GM18519 (cell line): ENCODE measurements around the gene ETV6.

ENCODE experiments used
- ATAC-seq: cut with Tn5 transposase; IDR thresholded peaks from one replicate; pipeline ENCODE4 v1.9.1; 2021; ENCODE audit warnings: mild to moderate bottlenecking, moderate library complexity; ENCODE audit not compliant: unreplicated experiment, low FRiP score

ETV6 gene

DNA sequence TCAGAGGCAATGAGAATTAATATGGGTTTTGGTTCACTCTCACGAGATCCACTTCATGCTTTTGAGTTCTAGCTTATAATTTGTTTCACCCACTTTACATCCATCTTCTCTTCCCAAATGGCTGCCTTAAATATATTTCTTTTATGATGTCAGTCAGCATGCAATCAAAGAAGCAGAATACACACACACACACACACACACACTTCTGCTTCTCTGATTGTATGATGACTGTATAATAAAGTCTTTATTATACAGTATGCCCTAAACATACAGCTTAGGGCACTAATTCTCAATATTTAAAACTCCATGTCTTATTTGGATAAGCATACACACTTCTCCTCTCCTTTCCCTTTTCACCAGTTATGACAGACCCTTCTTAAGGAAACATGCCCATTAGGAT lies 6.7 kb upstream of the ETV6 start:
- no peak for ATAC-seq

GRCh38 chr12:11645391-11645790 lies 4.1 kb upstream of the ETV6 start:
- ATAC-seq: no peak

DNA sequence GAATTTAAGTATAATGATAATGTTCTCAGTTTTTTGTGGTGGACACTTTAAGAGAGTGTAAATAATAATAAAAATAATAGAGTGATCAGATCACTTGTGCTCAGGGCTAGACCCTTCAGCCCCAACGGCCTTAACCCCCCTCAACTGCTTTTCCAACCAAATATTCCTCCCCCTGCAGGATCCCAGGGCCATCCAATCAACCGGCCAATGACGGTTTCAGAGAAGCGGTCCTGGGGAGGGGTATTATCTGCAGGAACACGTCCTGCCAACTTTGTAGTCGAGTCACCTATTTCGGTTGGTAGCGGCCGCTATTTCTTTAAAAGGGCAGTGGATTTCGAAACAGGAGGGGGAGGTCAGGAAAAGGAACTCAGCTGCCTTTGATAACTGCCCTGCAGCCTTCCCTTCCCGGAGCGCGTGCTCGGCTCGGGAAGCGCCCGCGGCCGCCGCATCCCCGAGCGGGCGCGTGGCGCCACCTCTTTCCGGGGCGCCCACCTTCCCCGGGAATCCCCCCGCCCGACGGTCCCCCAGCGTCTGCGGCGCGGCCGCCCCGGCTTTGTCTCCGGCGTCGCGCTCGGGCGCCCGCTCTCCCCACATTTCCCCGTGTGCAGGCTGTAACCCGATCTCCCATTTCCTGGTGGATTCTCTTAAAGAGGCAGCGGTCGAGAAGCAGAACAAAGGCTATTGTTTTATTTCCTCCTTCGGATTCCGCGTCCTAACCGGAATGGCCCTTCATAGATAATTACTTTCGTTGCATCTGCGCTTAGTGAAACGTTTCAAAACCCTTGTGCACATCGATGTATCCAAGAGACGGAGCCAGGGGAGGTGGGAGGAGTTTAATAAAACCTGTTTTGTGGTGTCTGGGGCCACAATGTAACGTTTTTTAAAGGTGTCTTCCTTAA lies 711 bp upstream of the ETV6 start:
- peak; percentile 8 for ATAC-seq

DNA sequence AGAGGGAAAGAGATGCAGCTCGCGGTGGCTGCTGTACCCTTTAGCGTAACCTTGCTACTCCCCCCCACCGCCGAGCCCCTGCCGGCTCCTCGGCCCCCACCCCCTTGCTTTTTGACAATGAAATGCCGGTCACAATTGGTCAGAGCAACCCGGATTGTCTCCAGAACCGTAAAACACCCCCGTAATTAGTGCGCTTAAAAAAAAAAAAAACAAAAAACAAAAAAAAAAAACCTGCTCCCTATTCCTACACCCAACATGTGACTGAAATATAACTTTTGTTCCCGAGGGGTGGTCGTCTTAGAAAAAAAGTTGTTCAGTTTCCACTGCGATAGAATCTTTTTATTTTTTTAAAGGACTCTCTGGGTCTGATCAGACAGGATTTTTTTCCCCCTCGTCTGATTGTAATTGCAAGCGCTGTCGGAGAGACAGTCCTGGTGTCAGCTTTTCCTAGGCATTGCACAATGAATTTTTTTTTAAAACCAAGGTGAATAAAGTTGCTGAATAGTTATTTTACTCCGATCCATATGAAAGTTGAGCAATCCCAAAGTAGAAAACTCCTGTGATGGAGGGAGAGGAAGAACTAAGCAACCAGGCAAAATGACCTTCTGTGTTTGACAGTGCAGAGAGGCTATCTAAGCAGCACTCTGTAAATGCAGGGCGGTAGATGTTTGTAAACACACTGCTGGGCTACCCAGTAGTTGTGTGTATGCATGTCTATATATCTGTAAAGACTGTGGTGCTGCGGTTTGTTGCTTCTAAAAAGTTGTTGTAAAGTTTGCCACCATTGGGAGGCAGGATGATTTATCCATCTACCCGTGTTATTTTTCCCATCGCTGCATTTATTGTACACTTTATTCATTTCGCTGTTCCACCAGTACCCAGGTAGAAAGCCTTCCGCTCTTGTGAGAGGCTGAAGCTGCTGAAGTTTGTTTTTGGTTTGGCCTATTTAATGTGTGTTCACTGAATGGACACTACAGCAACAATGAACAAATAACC lies 1.1 kb downstream of the ETV6 start:
- ATAC-seq: no peak

DNA sequence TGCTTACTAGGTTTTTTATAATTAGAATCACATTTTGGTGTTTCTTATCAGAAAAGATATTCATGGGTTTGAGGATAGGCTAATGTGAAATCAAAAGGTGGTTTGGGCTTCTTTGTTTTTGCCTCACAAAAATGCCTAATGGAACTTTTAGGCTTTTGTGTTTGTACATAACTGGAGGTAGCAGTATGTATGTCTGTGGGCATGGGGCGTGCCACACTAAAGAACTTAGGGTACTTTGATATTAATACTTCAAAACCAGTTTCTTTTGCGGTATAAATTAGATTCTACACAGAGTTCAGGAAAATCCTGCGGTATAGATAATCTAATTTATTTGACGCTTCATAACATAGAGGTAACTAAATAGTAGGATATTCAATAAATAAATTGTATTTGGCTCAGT lies 1.9 kb downstream of the ETV6 start:
- ATAC-seq: no peak

DNA sequence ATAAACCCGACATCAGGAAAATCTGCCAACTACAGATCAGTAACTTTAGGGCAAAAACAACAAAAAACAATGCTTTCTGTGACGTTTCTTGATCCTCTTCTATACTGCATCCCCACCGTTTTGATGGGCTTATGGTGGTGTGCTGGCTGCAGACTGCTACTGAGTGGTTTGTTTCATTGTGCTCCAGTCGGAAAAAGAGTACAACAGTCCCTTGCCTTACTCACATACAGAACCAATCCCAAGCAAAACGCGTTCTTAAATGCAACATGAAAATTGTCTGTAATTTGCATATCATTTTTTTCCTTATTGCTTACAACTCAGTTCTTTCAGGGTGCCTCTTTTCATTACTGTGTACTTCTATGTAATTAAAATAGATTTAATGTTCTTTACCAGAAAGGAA lies 2.3 kb downstream of the ETV6 start:
- ATAC-seq: no peak

DNA sequence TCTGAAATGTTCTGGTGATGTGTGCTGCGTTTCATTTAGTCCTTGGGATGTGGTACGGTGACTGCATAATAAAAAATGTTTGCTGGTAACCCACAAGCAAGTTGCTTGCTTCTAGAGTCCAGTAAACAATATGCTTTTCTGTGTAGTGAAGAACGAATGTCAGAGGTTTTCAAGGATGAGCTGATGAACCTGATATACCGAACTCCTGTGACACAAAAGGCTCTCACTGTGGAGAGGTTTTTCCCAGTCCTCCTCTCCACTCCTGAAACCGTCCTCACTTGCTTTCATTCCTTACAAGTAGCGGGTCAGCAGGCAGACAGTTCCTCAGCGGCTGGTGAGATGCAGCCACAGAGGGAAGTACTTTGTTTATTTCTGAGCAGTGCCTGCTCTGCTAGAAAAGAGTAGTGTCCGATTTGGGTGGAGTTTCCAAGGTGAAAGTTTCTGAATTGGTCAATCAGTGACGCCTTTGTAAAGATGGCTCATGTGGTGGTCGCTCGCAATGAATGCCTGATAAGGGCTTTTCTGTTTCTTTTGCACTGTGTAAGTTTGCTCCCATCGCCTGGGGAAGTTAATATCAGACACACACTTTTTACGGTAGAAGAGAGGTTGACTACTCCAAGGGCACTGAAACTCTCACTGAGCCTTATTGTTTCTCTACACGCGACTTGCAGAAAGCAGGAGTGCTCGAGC lies 3.0 kb downstream of the ETV6 start:
- no peak for ATAC-seq

GRCh38 chr12:11653215-11653753 lies 3.8 kb downstream of the ETV6 start:
- no peak for ATAC-seq

- no peak for ATAC-seq
Observed at GRCh38 chr12:11654338-11654737, 4.9 kb downstream of the ETV6 start.

GRCh38 chr12:11654802-11655201 lies 5.3 kb downstream of the ETV6 start:
- ATAC-seq: no peak

- no peak for ATAC-seq
Observed at GRCh38 chr12:11655842-11656241, 6.4 kb downstream of the ETV6 start.

DNA sequence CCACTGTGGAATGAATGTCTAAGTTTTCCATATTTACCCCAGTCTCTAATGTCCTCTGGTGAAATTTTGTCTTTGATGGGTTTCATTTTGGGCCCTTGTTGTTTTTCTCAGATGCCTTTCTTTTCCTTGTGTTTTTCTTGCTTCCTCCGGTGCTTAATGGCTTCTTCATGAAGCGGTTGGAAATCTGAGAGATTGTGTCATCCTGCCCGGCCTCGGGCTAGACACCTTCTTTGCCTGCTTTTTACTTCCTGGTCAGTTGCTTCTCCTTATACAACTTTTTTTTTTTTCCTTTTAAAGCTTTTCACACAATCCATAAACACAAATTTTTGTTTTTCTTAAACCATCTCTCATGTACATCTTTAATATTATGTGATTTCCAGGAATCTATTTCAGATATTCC lies 7.1 kb downstream of the ETV6 start:
- ATAC-seq: no peak

- no peak for ATAC-seq
Observed at GRCh38 chr12:11657511-11657910, 8.0 kb downstream of the ETV6 start.

GRCh38 chr12:11658791-11659190 lies 9.3 kb downstream of the ETV6 start:
- ATAC-seq: no peak

- ATAC-seq: no peak
Observed at GRCh38 chr12:11660624-11661023, 11.2 kb downstream of the ETV6 start.

DNA sequence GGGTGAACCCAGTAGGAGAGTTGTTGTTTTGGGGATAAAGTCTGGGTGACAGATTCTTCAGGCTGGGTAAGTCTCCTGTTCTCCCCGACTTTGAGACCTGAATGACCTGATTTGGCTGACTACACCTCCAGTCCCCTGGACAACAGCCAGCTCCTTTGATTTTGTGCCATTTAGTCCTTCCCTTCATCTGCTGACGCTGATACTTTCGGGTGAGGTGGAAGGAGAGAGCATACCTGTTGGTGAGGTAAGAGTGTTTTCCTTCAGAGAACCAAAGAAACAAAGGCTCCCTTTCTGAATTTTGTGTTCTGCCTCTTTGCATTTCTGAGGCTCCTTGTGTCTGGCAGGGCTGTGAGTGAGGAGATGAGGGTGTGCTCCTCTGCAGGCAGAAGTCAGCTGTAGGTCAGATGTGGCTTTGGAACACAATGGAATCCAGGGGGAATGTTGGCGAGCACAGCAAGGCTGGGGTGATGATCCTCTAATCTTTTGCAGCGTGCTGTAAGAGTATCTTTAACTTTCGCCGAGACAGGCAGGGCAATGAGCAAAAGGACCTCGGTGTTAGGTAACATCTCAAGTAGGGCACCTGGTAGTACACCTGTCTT lies 12.1 kb downstream of the ETV6 start:
- ATAC-seq: no peak

GRCh38 chr12:11662369-11662768 lies 12.9 kb downstream of the ETV6 start:
- no peak for ATAC-seq

DNA sequence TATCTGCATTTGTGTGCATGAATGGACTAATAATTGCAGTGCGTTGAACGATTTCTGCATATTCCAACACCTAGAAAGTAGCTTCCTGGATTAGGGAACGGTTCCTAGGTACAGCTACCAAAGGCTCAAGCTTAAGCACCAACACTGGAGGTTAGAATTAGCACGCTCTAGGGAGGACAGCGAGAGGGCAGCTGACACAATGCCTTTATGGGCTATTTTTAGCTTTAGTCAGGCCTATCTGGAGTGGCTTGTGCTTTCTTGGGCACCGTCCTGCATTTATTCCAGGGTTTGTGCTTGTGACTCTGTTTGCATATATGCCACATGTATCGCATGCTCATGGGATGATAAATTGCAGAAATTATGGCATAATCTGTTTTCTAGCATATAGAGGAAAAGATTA lies 13.7 kb downstream of the ETV6 start:
- no peak for ATAC-seq

DNA sequence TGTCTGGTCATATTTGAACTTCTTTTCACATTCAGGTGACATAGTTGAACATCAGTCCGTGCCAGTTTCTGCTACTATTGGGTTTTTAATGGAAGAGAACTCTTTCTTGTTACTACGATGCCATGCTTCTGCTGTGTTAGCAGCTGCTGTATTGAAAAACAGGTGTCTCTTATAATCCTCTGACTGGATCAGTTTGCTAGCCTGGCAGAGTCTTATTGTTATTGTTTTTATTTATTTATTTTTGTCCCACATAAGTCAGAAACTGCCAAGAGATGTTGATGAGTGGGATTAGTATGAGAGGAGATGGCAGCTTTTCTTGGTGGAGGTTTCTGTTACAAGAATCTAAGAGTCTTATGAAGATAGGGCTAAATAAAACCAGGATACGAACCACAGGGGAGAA lies 14.6 kb downstream of the ETV6 start:
- ATAC-seq: no peak
